GM12878 (cell line): ENCODE measurements around the gene MEGF6. TPM values are rescaled to one million over a fixed set of nuclear protein-coding genes. Genes with fewer than 3 reads are reported as not detected.

Experiments used
- ATAC-seq: fragments of 200-7000 bp; cut with Tn5 transposase; 3 replicates; pipeline ENCODE4 v1.9.1; 2020; ENCODE audit warnings: mild to moderate bottlenecking, moderate library complexity
- BruUV-seq: library from RNA; stranded (reverse); fragments of 400-500 nt; replicated peaks from 2 replicates; lab custom pipeline; 2021; lab: Mats Ljungman, UMichigan
- CTCF ChIA-PET: fragments of 300-600 bp; sonication (Branson Sonifier 250); formaldehyde crosslinking; extraction: SDS; loops from one replicate; lab custom pipeline; 2021; ENCODE audit warnings: inconsistent platforms; lab: Yijun Ruan, JAX
- POLR2A ChIA-PET: fragments of 350-600 bp; formaldehyde crosslinking; extraction: SDS; loops from one replicate; lab custom pipeline; 2021; ENCODE audit warnings: inconsistent platforms; lab: Charles Lee
- RAD21 ChIA-PET: fragments of 300-600 bp; sonication (Branson Sonifier 250); formaldehyde crosslinking; loops from one replicate; lab custom pipeline; 2023; ENCODE audit warnings: antibody characterized with exemption; ENCODE audit not compliant: unreplicated experiment; lab: Charles Lee
- SMC1A ChIA-PET: fragments of 300-600 bp; sonication (Branson Sonifier 250); formaldehyde crosslinking; loops from one replicate; lab custom pipeline; 2023; ENCODE audit not compliant: unreplicated experiment, uncharacterized antibody; lab: Charles Lee
- DNase-seq: peaks from one replicate; pipeline ENCODE4 v3.0.0-alpha.2; 2011; ENCODE audit warnings: low read depth, low spot score
- FAIRE-seq: peaks from 3 replicates; lab custom pipeline; 2011; peaks lifted over from hg19 to GRCh38; lab: Jason Lieb, UNC
- H2AFZ ChIP-seq: 2 replicates; pipeline ENCODE4 v1.6.0; 2011; ENCODE audit warnings: low read depth, low read length, control low read depth; ENCODE audit not compliant: control insufficient read depth
- H3K27ac ChIP-seq: 2 replicates; pipeline ENCODE4 v1.5.1; 2011; ENCODE audit warnings: control low read depth; ENCODE audit not compliant: control insufficient read depth, insufficient read depth
- H3K27me3 ChIP-seq, 2 experiments: replicated peaks in 1 of 2; 2 replicates each; pipeline versions ENCODE4 v1.6.0 to v1.6.1; 2011; ENCODE audit warnings: low read length in 1 of 2; ENCODE audit not compliant: control insufficient read depth in 2 of 2, insufficient read depth in 2 of 2
- H3K36me3 ChIP-seq, 2 experiments: 2 replicates each; pipeline ENCODE4 v1.5.1; 2011; ENCODE audit warnings: low read length in 1 of 2; ENCODE audit not compliant: control insufficient read depth in 2 of 2, insufficient read depth in 2 of 2
- H3K4me1 ChIP-seq: 2 replicates; pipeline ENCODE4 v1.6.1; 2011; ENCODE audit warnings: mild to moderate bottlenecking, low read length, moderate library complexity, mixed read lengths; ENCODE audit not compliant: control insufficient read depth, insufficient read depth
- H3K4me2 ChIP-seq: 2 replicates; pipeline ENCODE4 v1.6.0; 2011; ENCODE audit warnings: control low read depth; ENCODE audit not compliant: control insufficient read depth, insufficient read depth
- H3K4me3 ChIP-seq: fragments of 200-600 bp; sonication (generic); 2 replicates; pipeline ENCODE4 v1.5.1; 2016
- H3K79me2 ChIP-seq: 2 replicates; pipeline ENCODE4 v1.6.0; 2011; ENCODE audit warnings: low read length; ENCODE audit not compliant: control insufficient read depth, insufficient read depth
- H3K9ac ChIP-seq: 2 replicates; pipeline ENCODE4 v1.8.0; 2011; ENCODE audit warnings: low read length, control low read depth, mixed read lengths; ENCODE audit not compliant: control insufficient read depth, insufficient read depth
- H3K9me3 ChIP-seq: replicated peaks from 3 replicates; pipeline ENCODE4 v1.5.1; 2011; ENCODE audit warnings: mild to moderate bottlenecking, low read length; ENCODE audit not compliant: control insufficient read depth, insufficient read depth
- H4K20me1 ChIP-seq: 2 replicates; pipeline ENCODE4 v1.6.0; 2011; ENCODE audit not compliant: control insufficient read depth, insufficient read depth
- BMI1 ChIP-seq: fragments of 450-650 bp; IDR thresholded peaks from 2 replicates; pipeline ENCODE4 v1.6.1; 2016; ENCODE audit warnings: mild to moderate bottlenecking, moderate library complexity, borderline replicate concordance
- CBFB ChIP-seq: IDR thresholded peaks from 2 replicates; pipeline ENCODE4 v1.6.1; 2016; ENCODE audit warnings: antibody characterized with exemption, low read depth
- ETV6 ChIP-seq, 2 experiments: fragments of 450-650 bp in 1 of 2; IDR thresholded peaks in 1 of 2; conservative IDR thresholded peaks in 1 of 2; 2 replicates each; pipeline ENCODE4 v1.6.1; 2014; ENCODE audit warnings: antibody characterized with exemption in 1 of 2, borderline replicate concordance in 1 of 2, low read depth in 1 of 2, mild to moderate bottlenecking in 1 of 2, moderate library complexity in 1 of 2
- IKZF1 ChIP-seq: fragments of 450-650 bp; conservative IDR thresholded peaks from 2 replicates; pipeline ENCODE4 v1.6.1; 2017; ENCODE audit warnings: antibody characterized with exemption, mild to moderate bottlenecking
- MXI1 ChIP-seq: fragments of 150-350 bp; IDR thresholded peaks from 2 replicates; pipeline ENCODE4 v1.6.1; 2011; ENCODE audit warnings: low read depth, mild to moderate bottlenecking, inconsistent platforms, low read length, improper control_type of control experiment
- RCOR1 ChIP-seq: conservative IDR thresholded peaks from 2 replicates; pipeline ENCODE4 v1.6.1; 2012; ENCODE audit warnings: low read depth, low read length, improper control_type of control experiment
- SIX5 ChIP-seq: IDR thresholded peaks from 2 replicates; pipeline ENCODE4 v1.6.1; 2011; ENCODE audit warnings: mild to moderate bottlenecking, low read depth, low read length, moderate library complexity; ENCODE audit not compliant: severe bottlenecking
- SREBF1 ChIP-seq: IDR thresholded peaks from 2 replicates; pipeline ENCODE4 v1.6.1; 2012; ENCODE audit warnings: mild to moderate bottlenecking, low read length
- WGBS: methylation state at CpG from one replicate; pipeline ENCODE4 v1.1.6; 2016; ENCODE audit warnings: low lambda C conversion rate; ENCODE audit not compliant: insufficient replicate concordance, insufficient coverage; ENCODE audit errors: missing lambda C conversion rate; 5-methylcytosine and 5-hydroxymethylcytosine counted together
- in situ Hi-C: fragments of 300-500 bp; cut with MboI; formaldehyde crosslinking; loops from 9 replicates; pipeline ENCODE4 v1.14.3; 2018; ENCODE audit warnings: mixed read lengths
- intact Hi-C: fragments of 100-400 bp; cut with micrococcal nuclease; formaldehyde crosslinking; loops from one replicate; pipeline ENCODE4 v1.14.2; 2022; ENCODE audit not compliant: unreplicated experiment
- polyA plus RNA-seq, 11 experiments: library from polyadenylated mRNA; depleted of rRNA in 4 of 11; unstranded in 6 of 11; stranded (reverse) in 5 of 11; fragments of >200 nt; fragmentation: Nextera tagmentation in 4 of 11; fragmentation: Illumina TruSeq in 1 of 11; extraction: Ambion mirVana in 4 of 11; extraction: Trizol in 1 of 11; gene quantifications; 1 replicate in 1 of 11; 2 replicates in 10 of 11; pipeline versions ENCODE4 v1.2.1 to v1.2.3, GENCODE V29; 2011 to 2016; ENCODE audit warnings: inconsistent platforms in 2 of 11, missing spikeins in 2 of 11, low read depth in 1 of 11
- total RNA-seq, 4 experiments: library from RNA; depleted of rRNA in 3 of 4; stranded (reverse); fragments of >200 nt in 3 of 4; fragmentation: Illumina TruSeq in 1 of 4; extraction: Trizol in 1 of 4; gene quantifications; 2 replicates each; pipeline versions ENCODE4 v1.2.1 to v1.2.3, GENCODE V29; 2013 to 2021
- TF ChIP-seq, protein P1 (sequence below): fragments of 450-650 bp; IDR thresholded peaks from 2 replicates; pipeline ENCODE4 v1.6.1; 2017; ENCODE audit warnings: antibody characterized with exemption, mild to moderate bottlenecking, moderate library complexity

MEGF6 gene
- total and polyA plus RNA-seq, 10 of the 15 experiments (the other 5 are each of a cell fraction or from before 2014, with no cell fraction given), result 0.03 to 0.41 TPM; not detected in 8

DNA sequence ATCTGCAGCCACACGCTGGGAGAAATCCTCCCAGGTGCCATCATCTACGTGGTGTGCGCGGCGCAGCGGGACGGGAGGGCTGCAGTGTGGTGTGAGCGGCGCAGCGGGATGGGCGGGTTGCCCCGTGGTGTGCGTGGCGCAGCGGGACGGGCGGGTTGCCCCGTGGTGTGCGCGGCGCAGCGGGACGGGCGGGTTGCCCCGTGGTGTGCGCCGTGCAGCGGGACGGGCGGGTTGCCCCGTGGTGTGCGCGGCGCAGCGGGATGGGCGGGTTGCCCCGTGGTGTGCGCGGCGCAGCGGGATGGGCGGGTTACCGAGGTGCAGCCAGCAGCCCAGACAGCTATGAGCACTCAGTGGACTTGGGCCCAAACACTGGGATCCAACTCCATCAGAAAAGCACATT, 33.9 kb upstream of the MEGF6 start:
- Histone ChIP-seq H3K36me3 (peaks cover 1 to 20% of the 10 kb centered on the region in 2 experiments), H3K4me1 (0 out of 2 replicates have a peak, but pooled peaks cover 4% of the 10 kb centered on the region), H4K20me1 (no peaks in the 10 kb centered on the region), H3K9ac (no peak overlapping the region), H3K27me3 (no peaks in the 10 kb centered on the region), H2AFZ (no peak overlapping the region), H3K9me3 (no peaks in the 10 kb centered on the region), H3K4me2 (no peak overlapping the region), H3K79me2 (peaks cover 17% of the 10 kb centered on the region), H3K4me3 (no peak overlapping the region), H3K27ac (no peak overlapping the region)
- no peak for ATAC-seq
- TF ChIP-seq RCOR1 (no peak), ETV6 (conservative IDR thresholded peaks at IDR 0.05 in 1 of 2, IDR thresholded peaks at IDR 0.05 in 1 of 2; ENCODE audit: borderline replicate concordance in 1 of 2, low read depth in 1 of 2) (no peak), CBFB (no peak), SREBF1 (no peak), MXI1 (no peak), SIX5 (no peak), BMI1 (no peak), IKZF1 (no peak)
- TF ChIP-seq, protein P1, sequence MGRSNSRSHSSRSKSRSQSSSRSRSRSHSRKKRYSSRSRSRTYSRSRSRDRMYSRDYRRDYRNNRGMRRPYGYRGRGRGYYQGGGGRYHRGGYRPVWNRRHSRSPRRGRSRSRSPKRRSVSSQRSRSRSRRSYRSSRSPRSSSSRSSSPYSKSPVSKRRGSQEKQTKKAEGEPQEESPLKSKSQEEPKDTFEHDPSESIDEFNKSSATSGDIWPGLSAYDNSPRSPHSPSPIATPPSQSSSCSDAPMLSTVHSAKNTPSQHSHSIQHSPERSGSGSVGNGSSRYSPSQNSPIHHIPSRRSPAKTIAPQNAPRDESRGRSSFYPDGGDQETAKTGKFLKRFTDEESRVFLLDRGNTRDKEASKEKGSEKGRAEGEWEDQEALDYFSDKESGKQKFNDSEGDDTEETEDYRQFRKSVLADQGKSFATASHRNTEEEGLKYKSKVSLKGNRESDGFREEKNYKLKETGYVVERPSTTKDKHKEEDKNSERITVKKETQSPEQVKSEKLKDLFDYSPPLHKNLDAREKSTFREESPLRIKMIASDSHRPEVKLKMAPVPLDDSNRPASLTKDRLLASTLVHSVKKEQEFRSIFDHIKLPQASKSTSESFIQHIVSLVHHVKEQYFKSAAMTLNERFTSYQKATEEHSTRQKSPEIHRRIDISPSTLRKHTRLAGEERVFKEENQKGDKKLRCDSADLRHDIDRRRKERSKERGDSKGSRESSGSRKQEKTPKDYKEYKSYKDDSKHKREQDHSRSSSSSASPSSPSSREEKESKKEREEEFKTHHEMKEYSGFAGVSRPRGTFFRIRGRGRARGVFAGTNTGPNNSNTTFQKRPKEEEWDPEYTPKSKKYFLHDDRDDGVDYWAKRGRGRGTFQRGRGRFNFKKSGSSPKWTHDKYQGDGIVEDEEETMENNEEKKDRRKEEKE, result no peak
- CTCF ChIA-PET, result no interaction called here
- 97% methylated on average over 9 of the region's 43 CpGs for WGBS
- BruUV-seq, result no TSS peak
- intact Hi-C loops, result no loop called here
- DNase-seq, result no peak
- RAD21 ChIA-PET, result no interaction called here
- in situ Hi-C loops, result no loop called here
- FAIRE-seq, result no peak
- SMC1A ChIA-PET, result no interaction called here
- POLR2A ChIA-PET, result no interaction called here
